GM19463 (cell line): ENCODE measurements around the gene SEPSECS.

Source experiments
- ATAC-seq: cut with Tn5 transposase; IDR thresholded peaks from one replicate; pipeline ENCODE4 v1.9.1; 2021; ENCODE audit warnings: mild to moderate bottlenecking, moderate library complexity; ENCODE audit not compliant: unreplicated experiment

SEPSECS gene

DNA sequence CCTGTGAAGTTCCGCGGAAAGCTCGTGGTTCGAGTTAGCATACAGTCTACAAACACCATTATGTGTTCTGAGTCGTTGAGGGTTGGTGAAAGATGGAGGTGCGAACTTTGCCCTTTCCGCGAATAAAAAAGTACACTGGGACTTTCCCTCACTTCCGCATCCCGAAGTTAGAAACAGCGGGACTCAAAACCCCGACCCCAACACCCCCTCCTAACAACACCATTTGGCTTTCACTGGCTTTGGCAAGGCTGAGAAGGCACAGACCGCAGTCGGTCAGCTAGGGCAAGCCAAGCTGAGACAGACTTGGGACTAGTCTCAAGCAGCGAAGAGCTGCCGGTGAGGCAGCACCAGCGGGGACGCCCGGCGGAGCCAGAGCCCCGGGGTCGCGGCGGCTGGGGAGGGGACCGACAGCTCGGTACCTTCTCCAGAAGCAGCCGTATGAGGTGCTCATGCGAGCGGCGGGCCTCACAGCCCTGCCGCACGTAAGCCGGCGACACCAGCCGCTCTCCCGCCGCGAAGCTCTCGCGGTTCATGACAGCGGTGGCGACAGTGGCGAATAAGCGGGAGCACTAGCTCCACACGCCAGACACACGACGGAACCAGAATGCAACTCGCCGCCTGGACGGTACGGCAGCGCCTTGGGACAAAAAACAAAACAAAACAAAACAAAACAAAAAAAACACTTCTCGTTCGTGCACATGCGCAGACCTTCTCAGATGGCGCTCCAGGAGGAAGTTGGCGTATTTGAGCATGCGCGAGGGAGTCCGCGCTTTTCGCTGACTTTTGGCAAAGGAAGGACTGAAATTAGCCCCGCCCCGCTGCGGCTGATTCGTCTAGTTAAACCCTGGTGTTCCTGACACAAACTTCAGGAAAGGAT is at the start of gene SEPSECS:
SEPSECS (minus strand) TSS at position 613 of the 877 bp plus-strand sequence; CDS start at position 533, 80 bp downstream.
- ATAC-seq = peak; percentile 84

GRCh38 chr4:25209702-25210101 is 49.5 kb upstream of the SEPSECS start:
- ATAC-seq = no peak

DNA sequence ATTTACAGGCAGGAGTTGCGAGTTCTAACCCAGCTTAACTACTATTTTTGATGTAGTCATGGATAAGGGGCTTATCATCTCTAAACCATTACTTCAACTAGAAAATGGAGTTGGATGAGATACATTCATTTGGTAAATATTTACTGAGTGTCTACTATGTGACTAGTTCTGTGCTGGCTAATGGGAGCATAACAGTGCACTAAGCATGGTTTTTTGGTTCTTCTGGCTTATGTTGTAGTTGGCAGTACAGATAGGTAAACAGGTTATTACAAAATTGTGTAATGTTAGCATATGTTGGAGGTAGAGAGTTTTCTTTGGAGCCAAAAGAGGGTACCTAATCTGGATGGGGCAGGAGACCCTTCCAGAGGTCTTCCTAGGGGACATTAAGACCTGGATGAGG is 47.7 kb upstream of the SEPSECS start:
- ATAC-seq = no peak

DNA sequence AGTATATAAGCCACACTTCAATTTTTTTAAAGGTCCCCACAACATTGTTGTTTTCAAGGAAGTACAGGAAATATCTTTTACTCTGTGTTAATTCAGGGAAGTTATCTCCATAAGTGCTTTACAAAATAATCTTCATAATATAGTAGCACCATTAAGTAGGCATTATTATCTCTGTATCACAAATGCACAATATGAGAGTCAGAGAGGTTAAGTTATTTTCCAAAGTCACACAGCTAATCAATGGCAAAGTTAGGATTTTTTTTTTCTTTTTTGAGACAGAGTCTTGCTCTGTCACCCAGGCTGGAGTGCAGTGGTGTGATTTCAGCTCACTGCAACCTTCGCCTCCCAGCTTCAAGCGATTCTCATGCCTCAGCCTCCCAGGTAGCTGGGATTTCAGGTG is 38.5 kb upstream of the SEPSECS start:
- no peak for ATAC-seq

DNA sequence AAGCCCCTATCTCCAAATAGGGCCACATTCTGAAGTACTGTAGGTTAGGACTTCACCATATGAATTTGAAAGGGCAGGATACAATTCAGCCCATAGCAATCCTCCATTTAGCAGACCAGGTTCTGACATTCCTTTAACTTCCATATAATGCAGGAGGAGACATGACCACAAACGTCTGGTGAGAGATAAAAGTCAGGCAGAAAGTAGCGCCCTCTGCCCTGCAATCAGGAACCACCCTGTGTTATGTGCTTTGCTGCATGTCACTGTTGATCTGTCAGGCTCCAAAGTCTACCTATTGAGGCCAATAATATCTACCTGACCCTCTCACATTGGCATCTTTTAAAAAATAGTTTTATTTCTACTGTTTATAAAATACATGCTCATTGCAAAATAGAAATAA is 30.2 kb upstream of the SEPSECS start:
- no peak for ATAC-seq

- ATAC-seq = no peak
Observed at GRCh38 chr4:25184056-25184455, 23.8 kb upstream of the SEPSECS start.

DNA sequence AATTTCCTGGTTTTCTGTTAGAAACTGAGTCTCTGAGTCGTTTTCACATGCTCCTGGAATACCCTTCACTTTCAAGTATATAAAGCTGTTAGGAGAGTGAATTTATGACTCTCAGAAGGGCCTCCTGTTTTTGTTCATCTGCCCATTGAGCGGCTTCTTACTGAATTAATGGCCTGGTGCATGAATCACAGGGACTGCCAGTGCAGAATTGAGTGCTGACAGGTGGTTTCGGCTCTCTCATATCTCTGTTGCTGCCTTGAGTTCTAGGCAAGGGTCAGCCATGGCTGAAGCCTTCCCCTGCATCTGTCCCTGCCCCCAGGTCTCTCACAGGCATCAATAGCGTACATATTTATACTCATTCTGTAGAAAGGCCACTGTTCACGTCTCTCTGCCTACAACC is 22.7 kb upstream of the SEPSECS start:
- ATAC-seq = no peak

DNA sequence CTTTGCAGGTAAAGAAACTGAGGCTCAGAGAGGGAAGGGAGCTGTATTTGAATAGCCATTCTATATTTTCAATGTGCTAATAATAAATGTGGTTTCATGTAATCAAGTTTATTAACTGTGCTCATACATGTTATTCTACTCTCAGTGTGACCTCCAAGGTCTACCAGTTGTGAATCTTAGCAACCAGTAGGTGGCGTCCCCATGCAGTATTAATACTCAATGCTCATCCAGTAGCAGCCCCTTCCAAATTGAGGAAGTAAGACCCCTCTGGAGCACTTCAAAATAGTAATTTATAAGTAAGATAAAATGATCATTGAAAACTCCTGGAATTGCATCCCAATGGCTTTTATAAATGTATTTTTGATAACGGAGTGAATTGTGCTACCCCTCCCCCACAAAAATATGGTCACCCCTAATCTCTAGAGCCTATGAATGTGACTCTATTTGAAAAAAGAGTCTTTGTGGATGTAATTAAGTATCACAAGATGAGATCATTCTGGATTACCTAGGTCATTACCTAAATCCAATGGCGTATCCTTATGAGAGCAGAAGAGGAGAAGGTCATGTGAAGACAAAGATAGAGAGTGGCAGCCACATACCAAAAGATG is 20.4 kb upstream of the SEPSECS start:
- ATAC-seq = peak; percentile 94

DNA sequence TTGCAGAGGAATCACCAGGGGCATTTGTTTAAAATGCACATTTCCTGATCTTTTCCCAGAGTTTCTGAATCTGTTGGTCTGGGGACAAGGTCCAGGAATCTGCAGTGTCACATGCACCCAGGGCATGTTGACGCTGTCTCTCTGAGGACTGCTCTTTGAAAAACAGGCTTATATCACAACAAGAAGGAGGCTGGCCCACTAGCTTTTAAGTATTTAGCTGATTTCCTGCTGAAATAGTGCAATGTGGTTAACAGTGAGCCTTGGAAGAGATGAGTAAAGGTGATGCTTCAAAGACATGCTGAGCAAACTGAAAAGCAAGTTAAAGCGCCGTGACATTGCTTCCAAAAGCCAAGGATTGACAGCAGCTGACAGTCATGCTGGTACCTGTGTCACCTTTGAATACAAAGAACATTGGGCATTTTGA is 18.6 kb upstream of the SEPSECS start:
- ATAC-seq = no peak

DNA sequence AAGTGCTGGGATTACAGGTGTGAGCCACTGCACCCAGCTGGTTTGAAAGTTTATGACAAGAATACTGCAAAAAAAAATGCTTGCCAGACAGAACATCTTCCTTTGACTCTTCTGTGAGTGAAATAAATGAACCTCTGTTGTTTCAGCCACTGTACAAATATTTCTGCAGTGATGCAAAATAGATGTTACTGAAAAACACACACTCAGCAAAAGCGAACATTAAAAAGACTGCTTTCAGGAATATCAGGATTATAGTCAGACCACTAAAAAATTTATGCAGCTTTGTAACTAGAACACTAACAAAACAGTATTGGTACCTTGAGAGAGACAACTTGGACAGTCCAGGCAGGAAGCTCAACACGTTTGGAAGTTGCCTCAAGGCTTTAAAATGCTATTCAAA is 16.9 kb upstream of the SEPSECS start:
- ATAC-seq = no peak

DNA sequence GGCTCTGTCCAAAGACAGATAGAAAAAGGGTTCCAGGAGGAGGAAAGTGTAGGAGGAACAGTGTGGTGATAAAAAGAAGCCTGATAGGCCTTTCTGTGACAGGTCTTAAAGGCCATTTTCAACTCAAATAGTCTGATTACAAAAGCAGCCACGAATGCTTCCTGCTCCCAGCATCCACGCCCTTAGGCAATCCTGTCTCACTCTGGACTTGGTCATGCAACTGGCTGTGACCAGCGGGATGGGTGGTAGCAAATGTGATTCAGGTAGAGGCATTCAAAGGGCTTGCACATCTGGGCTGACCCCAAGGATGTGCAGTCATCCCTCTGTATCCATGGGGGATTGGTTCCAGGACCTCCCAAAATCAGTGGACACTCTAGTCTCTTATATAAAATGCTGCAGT is 14.4 kb upstream of the SEPSECS start:
- no peak for ATAC-seq

- ATAC-seq = no peak
Observed at GRCh38 chr4:25172961-25173915, 13.0 kb upstream of the SEPSECS start.

- ATAC-seq = no peak
Observed at GRCh38 chr4:25171201-25171865, 11.1 kb upstream of the SEPSECS start.

- no peak for ATAC-seq
Observed at GRCh38 chr4:25169446-25169845, 9.2 kb upstream of the SEPSECS start.

GRCh38 chr4:25165916-25166315 is 5.7 kb upstream of the SEPSECS start:
- no peak for ATAC-seq

DNA sequence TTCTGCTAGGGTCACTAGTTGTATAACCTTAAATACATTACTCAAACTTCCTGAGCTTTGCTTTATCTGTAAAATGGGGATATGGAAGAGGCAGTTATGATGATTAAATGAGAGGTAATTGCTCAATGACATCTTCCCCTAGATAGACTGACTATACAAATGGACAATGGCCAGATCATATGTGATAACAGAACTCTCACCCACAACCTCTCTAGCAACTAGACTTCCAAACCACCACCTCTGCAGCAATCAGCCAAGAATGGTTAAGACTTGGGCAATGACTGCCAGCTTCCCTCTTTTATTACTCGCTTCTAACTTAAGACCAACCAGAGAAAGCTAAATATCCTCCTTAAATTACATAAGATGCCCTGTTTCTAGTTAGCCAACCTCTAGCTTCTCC is 2.9 kb upstream of the SEPSECS start:
- ATAC-seq = no peak

DNA sequence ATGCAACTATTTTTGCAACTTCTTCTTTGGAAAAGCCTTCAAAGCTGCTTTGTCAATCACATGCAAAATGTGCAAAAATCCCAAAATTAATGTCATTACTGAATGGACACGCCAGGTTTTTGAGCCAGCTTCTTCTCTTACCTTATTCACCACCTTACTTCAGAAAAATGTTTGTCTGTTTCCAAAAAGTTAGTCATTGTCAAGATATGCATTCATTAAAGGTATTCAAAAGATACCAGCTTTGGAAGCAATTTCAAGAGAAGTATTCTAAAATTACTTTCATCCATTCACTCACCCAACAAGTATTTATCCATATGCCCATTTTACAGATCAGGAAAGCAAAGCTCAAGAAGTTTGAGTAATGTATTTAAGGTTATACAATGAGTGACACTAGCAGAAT is 2.3 kb upstream of the SEPSECS start:
- ATAC-seq = no peak

DNA sequence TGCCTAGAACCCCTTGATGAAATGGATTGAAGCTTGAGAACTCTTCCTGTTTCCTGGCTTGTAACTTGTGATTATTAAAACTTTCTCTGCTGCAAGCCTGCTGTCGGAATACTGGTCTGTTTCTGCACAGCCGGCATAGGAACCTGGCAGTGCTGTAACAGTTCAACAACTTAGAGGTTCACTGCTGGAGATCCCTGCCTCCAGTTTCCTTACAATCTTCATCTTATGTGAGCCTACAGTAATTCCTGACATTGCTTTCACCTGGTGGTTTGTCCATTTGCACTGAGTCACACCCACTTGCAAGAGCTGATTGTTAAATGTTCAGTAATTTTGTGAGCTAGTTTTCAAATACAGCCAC is 1.3 kb upstream of the SEPSECS start:
- no peak for ATAC-seq

DNA sequence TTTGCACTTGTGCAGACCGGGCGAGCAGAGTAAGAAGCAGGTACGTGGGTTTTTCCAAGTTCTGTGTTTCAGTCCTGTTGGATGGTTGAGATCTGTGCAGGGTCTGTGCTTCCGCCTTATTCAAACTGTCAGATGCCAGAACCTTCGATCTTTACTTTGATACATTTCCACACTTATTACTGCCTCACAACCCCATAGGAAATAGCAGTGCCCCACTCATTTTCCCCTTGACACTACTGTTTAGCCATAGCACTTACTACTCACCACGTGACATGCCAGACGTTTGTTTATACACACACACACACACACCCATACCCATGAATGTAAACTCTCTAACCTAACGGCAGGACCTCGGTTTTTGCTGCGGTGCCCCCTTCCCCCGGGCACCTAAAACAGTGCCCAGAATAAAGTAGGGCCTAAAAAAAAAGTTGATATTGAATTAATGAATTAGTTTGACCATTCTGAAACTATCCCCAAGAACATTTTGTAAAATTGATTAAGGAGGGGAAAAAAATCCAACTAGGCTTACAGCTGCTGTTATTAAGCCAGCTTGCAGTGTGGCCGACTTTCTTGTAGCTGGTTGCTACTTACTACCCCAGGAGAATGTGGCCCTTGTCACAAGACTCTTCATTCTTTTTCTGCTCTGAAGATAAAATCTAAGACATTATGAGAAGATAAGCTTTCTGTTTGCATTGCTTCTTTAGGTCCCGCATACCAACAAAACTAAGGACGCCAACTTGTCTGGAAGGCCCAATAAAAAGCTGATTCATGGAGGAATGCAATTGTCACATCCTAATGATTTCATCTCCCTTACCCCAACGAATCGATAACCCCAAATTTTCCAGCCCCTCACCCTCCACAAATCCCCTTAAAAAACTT is 704 bp upstream of the SEPSECS start:
- no peak for ATAC-seq

DNA sequence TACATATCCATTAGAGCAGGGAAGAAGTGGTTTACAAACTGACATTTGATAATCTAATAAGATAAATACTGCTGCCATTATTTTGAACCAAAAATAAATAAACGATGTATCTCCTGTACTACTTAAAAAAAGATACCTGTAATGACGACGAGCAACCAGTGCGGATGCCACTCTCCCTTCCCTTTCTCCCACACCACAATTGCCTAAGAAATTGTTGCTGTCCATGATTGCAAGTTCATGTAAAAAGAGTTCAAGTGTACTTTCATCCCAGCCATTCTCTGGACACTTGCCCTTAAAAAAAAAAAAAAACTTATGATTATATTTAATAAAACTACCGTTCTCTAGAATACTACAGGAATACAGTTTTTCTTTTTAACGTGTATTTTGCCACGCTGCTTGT is 1.4 kb downstream of the SEPSECS start:
- ATAC-seq = no peak
